GM12891 (cell line): ENCODE measurements around the gene XIST.

Experiments used
- POLR2A ChIP-seq: IDR thresholded peaks from 2 replicates; pipeline ENCODE4 v1.6.1; 2011; ENCODE audit warnings: low read depth, low read length, control low read depth
- POLR2AphosphoS5 ChIP-seq: IDR thresholded peaks from 2 replicates; pipeline ENCODE4 v1.6.1; 2011; ENCODE audit warnings: low read depth, low read length, control low read depth
- POU2F2 ChIP-seq: IDR thresholded peaks from 2 replicates; pipeline ENCODE4 v1.6.1; 2011; ENCODE audit warnings: low read depth, mild to moderate bottlenecking, control low read depth, low read length, moderate library complexity
- TAF1 ChIP-seq: IDR thresholded peaks from 2 replicates; pipeline ENCODE4 v1.6.1; 2011; ENCODE audit warnings: low read depth, low read length, control low read depth

- no peak for TF ChIP-seq POLR2AphosphoS5
- TF ChIP-seq POLR2A = no peak
- no peak for TF ChIP-seq POU2F2
- TF ChIP-seq TAF1 = no peak
Measured at GRCh38 chrX:73829890-73830466, 22.5 kb downstream of the XIST start.
